Measurements from ENCODE around the gene PEX6. TPM values are rescaled to one million over a fixed set of nuclear protein-coding genes. Genes with fewer than 3 reads are reported as not detected.

Gene PEX6
- total and polyA plus RNA-seq, 2 of the 13 experiments (the other 11 are each of a cell fraction or from before 2014, with no cell fraction given) = 5.1 to 6.7 TPM

DNA sequence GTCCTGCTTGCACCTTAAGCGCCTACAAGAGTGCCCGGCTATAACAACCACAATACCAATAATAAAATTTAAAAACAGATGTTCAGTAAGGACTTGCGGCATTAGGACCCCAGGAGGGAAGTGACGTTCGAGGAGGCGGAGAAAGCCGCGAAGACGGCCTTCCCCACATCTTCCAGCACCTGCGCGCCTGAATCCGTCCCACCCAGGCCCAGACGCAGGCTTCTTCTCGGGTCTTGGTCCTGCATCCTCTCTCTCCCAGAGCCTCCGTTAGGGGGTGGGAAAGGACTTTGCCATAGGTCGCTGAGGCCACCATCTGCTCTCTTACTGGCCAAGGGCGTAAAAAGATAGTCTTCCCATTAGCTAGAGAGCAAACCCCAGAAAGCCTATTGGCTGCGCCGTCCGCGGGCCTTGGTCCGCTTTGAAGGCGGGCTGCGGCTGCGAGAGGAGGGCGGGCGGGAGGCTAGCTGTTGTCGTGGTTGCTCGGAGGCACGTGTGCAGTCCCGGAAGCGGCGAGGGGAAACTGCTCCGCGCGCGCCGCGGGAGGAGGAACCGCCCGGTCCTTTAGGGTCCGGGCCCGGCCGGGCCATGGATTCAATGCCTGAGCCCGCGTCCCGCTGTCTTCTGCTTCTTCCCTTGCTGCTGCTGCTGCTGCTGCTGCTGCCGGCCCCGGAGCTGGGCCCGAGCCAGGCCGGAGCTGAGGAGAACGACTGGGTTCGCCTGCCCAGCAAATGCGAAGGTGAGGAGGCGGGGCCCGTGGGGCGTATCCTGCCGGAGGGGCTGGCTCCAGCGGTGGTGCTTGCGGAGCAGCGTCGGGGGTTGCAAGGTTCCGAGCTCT lies 49.8 kb downstream of the PEX6 start, which contains the start of gene CNPY3 (continued):
- TF ChIP-seq, protein P1, sequence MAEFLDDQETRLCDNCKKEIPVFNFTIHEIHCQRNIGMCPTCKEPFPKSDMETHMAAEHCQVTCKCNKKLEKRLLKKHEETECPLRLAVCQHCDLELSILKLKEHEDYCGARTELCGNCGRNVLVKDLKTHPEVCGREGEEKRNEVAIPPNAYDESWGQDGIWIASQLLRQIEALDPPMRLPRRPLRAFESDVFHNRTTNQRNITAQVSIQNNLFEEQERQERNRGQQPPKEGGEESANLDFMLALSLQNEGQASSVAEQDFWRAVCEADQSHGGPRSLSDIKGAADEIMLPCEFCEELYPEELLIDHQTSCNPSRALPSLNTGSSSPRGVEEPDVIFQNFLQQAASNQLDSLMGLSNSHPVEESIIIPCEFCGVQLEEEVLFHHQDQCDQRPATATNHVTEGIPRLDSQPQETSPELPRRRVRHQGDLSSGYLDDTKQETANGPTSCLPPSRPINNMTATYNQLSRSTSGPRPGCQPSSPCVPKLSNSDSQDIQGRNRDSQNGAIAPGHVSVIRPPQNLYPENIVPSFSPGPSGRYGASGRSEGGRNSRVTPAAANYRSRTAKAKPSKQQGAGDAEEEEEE (CRISPR knock-in tag; IDR thresholded peaks at IDR 0.05; ENCODE audit: borderline replicate concordance) = peak; percentile 61; the same call in 1 of the 2 replicates
- TF ChIP-seq, protein P2, sequence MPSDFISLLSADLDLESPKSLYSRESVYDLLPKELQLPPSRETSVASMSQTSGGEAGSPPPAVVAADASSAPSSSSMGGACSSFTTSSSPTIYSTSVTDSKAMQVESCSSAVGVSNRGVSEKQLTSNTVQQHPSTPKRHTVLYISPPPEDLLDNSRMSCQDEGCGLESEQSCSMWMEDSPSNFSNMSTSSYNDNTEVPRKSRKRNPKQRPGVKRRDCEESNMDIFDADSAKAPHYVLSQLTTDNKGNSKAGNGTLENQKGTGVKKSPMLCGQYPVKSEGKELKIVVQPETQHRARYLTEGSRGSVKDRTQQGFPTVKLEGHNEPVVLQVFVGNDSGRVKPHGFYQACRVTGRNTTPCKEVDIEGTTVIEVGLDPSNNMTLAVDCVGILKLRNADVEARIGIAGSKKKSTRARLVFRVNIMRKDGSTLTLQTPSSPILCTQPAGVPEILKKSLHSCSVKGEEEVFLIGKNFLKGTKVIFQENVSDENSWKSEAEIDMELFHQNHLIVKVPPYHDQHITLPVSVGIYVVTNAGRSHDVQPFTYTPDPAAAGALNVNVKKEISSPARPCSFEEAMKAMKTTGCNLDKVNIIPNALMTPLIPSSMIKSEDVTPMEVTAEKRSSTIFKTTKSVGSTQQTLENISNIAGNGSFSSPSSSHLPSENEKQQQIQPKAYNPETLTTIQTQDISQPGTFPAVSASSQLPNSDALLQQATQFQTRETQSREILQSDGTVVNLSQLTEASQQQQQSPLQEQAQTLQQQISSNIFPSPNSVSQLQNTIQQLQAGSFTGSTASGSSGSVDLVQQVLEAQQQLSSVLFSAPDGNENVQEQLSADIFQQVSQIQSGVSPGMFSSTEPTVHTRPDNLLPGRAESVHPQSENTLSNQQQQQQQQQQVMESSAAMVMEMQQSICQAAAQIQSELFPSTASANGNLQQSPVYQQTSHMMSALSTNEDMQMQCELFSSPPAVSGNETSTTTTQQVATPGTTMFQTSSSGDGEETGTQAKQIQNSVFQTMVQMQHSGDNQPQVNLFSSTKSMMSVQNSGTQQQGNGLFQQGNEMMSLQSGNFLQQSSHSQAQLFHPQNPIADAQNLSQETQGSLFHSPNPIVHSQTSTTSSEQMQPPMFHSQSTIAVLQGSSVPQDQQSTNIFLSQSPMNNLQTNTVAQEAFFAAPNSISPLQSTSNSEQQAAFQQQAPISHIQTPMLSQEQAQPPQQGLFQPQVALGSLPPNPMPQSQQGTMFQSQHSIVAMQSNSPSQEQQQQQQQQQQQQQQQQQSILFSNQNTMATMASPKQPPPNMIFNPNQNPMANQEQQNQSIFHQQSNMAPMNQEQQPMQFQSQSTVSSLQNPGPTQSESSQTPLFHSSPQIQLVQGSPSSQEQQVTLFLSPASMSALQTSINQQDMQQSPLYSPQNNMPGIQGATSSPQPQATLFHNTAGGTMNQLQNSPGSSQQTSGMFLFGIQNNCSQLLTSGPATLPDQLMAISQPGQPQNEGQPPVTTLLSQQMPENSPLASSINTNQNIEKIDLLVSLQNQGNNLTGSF (CRISPR knock-in tag; IDR thresholded peaks at IDR 0.05) = peak; percentile 96
- TF ChIP-seq GTF2F1 (IDR thresholded peaks at IDR 0.05; ENCODE audit: low read length) (no peak), MBNL3 (CRISPR knock-in tag; conservative IDR thresholded peaks at IDR 0.05) (no peak), KAT8 (CRISPR knock-in tag; IDR thresholded peaks at IDR 0.05) (peak; percentile 95), RAD51 (IDR thresholded peaks at IDR 0.05; ENCODE audit: borderline replicate concordance) (peak; percentile 41; the same call in 1 of the 2 replicates), REPIN1 (CRISPR knock-in tag; IDR thresholded peaks at IDR 0.05; ENCODE audit: borderline replicate concordance, low read depth) (peak; percentile 99), DRAP1 (CRISPR knock-in tag; IDR thresholded peaks at IDR 0.05) (peak; percentile 64; the same call in 1 of the 2 replicates), ZNF672 (CRISPR knock-in tag; IDR thresholded peaks at IDR 0.05) (peak; percentile 95), KDM1A (CRISPR knock-in tag; IDR thresholded peaks at IDR 0.05) (no peak), DNMT3B (CRISPR knock-in tag; conservative IDR thresholded peaks at IDR 0.05) (no peak; the same call in 1 of the 2 replicates), NFE2L2 (IDR thresholded peaks at IDR 0.05; ENCODE audit: low read length) (no peak), FOXK1 (CRISPR knock-in tag; IDR thresholded peaks at IDR 0.05; ENCODE audit: borderline replicate concordance, low read depth) (peak; percentile 91), ZNF83 (CRISPR knock-in tag; IDR thresholded peaks at IDR 0.05; ENCODE audit: borderline replicate concordance) (peak; percentile 98), IRF9 (CRISPR knock-in tag; IDR thresholded peaks at IDR 0.05; ENCODE audit: borderline replicate concordance) (peak; percentile 99), NKX3-1 (CRISPR knock-in tag; IDR thresholded peaks at IDR 0.05) (peak; percentile 96)
- TF ChIP-seq, protein P3, sequence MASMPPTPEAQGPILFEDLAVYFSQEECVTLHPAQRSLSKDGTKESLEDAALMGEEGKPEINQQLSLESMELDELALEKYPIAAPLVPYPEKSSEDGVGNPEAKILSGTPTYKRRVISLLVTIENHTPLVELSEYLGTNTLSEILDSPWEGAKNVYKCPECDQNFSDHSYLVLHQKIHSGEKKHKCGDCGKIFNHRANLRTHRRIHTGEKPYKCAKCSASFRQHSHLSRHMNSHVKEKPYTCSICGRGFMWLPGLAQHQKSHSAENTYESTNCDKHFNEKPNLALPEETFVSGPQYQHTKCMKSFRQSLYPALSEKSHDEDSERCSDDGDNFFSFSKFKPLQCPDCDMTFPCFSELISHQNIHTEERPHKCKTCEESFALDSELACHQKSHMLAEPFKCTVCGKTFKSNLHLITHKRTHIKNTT (CRISPR knock-in tag; IDR thresholded peaks at IDR 0.05) = no peak
- TF ChIP-seq, protein P4, sequence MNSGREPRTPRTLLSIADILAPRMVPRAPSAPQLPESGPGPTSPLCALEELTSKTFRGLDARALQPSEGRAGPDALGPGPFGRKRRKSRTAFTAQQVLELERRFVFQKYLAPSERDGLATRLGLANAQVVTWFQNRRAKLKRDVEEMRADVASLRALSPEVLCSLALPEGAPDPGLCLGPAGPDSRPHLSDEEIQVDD (CRISPR knock-in tag; IDR thresholded peaks at IDR 0.05; ENCODE audit: borderline replicate concordance) = peak; percentile 85; the same call in 1 of the 2 replicates

Data from HepG2 (cell line).